ENCODE data around the gene STK38.
A peak's percentile ranks its signal among the peaks of the same experiment; 100 is the strongest.

DNA sequence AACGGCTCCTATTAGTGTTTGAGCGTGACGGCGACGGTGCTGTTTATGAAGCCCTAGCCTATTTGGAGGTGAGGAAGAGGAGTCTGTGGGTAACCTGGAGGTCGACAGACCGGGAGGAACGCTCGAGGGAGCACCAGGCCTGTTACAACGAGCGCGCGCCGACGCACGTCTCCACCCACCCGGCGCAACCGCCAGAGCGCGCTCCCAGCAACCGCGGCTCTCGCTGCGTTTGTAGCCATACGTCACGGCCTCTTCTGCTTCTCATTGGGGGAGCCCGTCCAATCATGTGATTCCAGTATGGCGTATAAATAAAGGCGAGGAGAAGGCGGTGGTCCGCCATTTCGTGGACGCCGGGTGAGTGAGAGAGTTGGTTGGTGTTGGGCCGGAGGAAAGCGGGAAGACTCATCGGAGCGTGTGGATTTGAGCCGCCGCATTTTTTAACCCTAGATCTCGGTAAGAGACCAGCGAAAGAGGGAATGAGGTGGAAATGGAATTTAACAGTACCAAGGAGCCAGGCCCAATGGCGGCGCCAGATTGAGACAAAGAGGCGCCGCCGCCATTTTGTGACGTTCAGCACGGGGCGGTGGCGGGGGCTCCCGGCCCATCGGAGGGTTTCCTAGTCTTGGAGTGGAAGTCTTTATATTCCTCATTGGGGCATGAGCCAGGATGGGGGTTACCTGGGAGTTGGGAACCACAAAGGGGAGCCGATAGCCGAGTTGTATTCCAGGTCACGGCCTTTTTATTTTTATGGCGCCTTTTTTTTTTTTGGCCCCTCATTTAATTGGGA, 46.9 kb upstream of the STK38 start, which contains the start of gene SRSF3:
- TF ChIP-seq, protein P1, sequence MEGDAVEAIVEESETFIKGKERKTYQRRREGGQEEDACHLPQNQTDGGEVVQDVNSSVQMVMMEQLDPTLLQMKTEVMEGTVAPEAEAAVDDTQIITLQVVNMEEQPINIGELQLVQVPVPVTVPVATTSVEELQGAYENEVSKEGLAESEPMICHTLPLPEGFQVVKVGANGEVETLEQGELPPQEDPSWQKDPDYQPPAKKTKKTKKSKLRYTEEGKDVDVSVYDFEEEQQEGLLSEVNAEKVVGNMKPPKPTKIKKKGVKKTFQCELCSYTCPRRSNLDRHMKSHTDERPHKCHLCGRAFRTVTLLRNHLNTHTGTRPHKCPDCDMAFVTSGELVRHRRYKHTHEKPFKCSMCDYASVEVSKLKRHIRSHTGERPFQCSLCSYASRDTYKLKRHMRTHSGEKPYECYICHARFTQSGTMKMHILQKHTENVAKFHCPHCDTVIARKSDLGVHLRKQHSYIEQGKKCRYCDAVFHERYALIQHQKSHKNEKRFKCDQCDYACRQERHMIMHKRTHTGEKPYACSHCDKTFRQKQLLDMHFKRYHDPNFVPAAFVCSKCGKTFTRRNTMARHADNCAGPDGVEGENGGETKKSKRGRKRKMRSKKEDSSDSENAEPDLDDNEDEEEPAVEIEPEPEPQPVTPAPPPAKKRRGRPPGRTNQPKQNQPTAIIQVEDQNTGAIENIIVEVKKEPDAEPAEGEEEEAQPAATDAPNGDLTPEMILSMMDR (IDR thresholded peaks at IDR 0.05): peak in 2 of 3 experiments; percentile 40 to 51
- peak; percentile 92 to 100 for TF ChIP-seq POLR2AphosphoS5 (IDR thresholded peaks at IDR 0.05; ENCODE audit: insufficient read depth in 1 of 2, low read depth in 1 of 2)
- peak; percentile 59 to 99 for TF ChIP-seq POLR2A (IDR thresholded peaks at IDR 0.05)

Data from vagina (tissue), 2 donors.